ENCODE measurements around the gene ERC1.

GRCh38 chr12:1457901-1458300 lies 466.9 kb downstream of the ERC1 start:
- TF ChIP-seq FOS (IDR thresholded peaks at IDR 0.05; ENCODE audit: borderline replicate concordance, insufficient read depth, low read length): no peak
- no peak for TF ChIP-seq POLR2AphosphoS5 (IDR thresholded peaks at IDR 0.05; ENCODE audit: insufficient read depth, low read depth, low read length)
- no peak for TF ChIP-seq CTCF (IDR thresholded peaks at IDR 0.05; ENCODE audit: extremely low read depth in 1 of 2, insufficient read depth in 1 of 2, low read depth in 1 of 2, low read length in 2 of 2)
- TF ChIP-seq MAX (IDR thresholded peaks at IDR 0.05; ENCODE audit: insufficient read depth, insufficient read length): no peak
- no peak for TF ChIP-seq GATA2 (IDR thresholded peaks at IDR 0.05; ENCODE audit: insufficient read depth, insufficient read length, low read depth, low read length)
- no peak for TF ChIP-seq POLR2A (IDR thresholded peaks at IDR 0.05; ENCODE audit: low read depth, low read length)
- no peak for TF ChIP-seq JUN (IDR thresholded peaks at IDR 0.05; ENCODE audit: borderline replicate concordance, insufficient read depth, insufficient read length, low read depth)
- TF ChIP-seq EZH2 (IDR thresholded peaks at IDR 0.05; ENCODE audit: borderline replicate concordance, low read depth, low read length, severe bottlenecking): no peak
